AML-193 (cell line): ENCODE results near the gene GNAZ.

Experiments used
- DNase-seq, 2 experiments: peaks; one replicate each; lab custom pipeline; 2025; lab: John Stamatoyannopoulos, UW

The GNAZ gene

GRCh38 chr22:23107487-23108248, 37.3 kb downstream of the GNAZ start:
- DNase-seq = no peak

GRCh38 chr22:23108249-23109078, 38.1 kb downstream of the GNAZ start:
- DNase-seq = no peak

DNA sequence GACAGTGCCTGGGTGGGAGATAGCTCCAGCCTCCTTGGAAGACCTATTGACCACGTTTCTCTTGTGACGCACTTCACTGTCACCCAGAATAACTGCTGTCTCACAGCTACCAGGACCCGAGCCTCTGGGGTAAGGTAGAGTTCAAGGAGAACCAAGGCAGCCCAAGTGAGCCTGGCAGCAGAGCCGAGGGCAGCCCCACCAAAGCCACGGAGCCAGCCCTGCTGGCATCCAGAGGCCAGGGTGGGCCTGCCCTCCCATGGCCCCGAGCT, 38.7 kb downstream of the GNAZ start:
- DNase-seq = no peak

DNA sequence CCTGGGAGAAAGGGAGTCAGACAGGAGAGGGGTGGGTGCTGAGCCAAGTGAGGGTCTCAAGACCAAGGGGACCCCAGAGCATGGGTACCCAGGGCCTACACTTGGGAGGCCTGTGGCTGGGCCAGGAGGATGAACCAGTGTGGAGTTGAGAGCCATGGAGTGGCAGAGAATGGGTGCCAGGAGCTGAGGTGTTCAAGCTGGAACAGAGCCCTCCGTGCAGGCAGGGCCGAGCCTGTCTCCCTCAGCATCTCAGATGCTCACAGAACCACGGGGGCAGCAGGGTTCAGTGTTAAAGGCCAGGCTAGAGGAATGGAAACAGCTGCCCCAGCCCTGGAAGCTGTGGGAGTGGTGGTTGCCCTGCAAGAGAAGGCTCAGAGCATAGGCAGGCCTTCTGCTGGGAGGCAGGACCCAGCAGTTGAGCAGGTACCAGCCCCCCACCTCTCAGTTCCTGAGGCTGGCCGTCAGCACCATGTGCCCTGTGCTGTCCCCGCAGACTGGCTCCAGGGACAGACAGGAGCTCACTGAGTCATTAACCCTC, 39.2 kb downstream of the GNAZ start:
- DNase-seq = no peak

DNA sequence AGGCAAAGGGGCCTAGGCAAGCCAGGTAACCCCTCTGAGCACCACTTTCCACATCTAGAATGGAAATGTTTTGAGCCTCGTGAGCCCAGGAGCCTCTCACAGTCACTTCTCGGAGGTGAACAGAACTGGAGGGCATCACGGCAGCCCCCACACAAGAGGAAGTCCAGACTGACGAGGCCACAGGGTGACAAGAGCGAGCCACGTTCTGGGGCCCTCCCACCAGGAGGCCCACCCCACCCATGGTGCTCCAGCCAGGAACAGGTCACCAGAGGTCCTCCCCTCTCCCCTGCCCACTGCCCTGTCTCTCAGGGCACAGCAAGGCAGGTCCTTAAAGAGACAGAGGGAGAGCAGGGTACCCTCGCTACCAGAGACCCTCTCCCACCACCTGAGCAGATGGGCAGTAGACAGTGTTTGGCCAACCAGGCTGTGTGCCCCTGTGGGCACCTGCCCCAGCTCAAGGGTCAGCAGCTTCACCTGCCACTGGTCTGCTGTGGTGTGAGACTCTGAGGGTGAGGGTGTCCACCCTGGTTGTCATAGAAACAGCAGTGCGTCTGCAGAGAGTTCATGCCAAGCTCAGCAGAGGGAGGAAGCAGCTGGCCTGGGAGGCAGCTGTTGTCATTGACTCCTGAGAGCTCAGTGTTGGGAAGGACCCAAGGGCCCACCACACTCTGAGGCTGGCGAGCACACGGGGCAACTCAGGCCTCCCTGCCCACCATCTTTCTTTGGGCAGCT, 40.0 kb downstream of the GNAZ start:
- DNase-seq = no peak

- DNase-seq = no peak
Observed at GRCh38 chr22:23110922-23111527, 40.7 kb downstream of the GNAZ start.

DNA sequence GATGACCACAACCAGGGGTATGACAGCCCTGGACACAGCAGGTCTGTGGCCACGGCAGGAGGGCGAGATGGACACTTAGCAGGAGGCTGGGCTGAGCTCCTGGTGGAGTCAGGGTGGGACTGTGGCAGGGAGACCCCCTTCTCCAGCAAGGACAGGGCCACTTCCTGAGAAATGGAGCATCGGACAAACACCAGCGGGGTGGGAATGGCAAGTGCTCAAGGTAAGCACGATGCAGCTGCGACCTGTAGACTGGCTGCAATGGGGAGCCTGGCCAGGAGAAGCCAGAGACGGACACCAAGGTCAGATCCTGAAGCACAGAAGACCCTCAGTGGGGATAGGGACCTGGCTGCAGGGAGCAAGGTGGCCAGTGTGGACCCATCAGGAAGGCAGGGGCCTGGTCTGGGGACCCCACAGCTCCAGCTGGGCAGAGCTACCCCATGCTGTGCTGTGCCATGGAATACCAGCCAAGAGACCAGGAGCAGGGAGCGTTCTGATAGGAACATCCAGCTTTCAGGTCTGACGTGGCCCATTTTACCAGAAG, 42.2 kb downstream of the GNAZ start:
- no peak for DNase-seq

- DNase-seq = no peak
Observed at GRCh38 chr22:23113067-23113846, 42.9 kb downstream of the GNAZ start.

- DNase-seq = no peak
Observed at GRCh38 chr22:23113847-23114720, 43.8 kb downstream of the GNAZ start.

GRCh38 chr22:23114721-23115020, 44.4 kb downstream of the GNAZ start:
- DNase-seq = no peak

GRCh38 chr22:23115369-23115768, 45.0 kb downstream of the GNAZ start:
- no peak for DNase-seq

- DNase-seq = no peak
Observed at GRCh38 chr22:23115825-23116494, 45.6 kb downstream of the GNAZ start.

DNA sequence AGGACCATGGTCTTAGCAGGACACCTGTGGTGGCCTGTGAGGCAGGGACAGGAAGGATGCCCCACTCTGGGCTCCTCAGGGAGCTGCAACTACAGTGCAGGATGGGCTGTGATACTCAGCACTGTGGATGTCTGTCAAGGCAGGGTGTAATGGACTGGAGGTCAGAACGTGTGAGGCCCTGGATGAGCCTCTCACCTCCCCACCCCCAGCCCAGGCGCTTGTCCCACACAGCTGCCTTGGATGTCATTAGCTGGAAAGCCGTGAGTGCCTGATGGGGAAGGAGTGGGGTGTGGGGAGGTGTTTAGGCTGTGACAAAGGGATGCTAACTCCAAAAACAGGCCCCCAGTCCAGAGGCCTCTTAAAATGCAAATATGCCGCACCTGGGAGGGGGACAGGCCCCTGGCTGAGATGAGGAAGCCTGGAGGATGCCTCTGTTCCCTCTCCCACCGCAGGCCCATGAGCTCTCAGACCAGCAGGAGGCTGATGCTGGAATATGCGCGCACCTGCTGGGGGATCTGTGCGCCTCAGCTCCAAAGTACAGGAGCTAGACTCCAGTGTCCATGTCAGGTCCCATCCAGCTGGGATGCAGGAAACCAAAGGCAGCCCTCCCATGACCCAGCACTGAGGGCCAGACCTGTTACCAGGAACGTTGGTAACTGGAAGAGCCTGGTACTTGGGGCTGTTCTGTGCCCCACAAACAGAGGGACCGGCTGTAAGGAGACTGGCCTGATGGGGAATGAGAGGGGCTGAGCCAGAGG, 46.4 kb downstream of the GNAZ start:
- no peak for DNase-seq

GRCh38 chr22:23117275-23117674, 47.0 kb downstream of the GNAZ start:
- DNase-seq = no peak

DNA sequence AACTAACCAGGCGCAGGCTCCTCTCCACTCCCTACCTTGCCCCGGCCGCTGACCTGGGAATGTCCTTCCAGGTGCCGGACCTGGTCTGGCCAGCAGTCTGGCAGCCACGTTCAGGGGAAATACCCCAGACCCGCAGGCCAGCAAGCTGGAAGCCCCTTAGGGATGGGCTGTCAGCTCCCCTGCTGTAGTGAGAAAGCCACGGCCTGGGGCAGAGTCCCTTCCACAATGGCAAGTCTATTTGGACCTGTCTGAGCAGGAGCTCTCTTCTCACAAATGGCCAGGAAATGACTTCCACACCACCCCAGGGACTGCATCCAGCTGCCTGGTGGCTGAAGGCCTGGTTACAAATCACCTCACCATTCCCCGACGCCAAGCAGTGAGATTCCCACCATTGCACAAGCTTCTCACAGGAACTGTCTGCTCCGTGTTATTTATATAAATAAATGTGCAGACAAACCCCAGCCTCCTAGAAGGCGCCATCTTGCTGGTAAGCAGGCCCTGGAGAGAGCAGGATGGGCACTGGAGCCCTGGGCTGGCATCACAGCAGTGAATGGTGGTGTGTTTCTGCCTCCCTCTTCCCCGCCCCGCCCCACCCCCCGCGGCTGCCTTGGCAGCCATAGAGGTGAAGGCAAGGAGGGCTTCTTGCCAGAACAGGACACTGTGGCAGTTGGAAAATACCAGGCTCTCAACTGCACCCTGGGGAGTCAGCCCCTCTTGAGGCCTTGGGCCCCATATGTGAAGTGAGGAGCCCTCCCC, 47.8 kb downstream of the GNAZ start:
- no peak for DNase-seq

- no peak for DNase-seq
Observed at GRCh38 chr22:23118647-23119493, 48.6 kb downstream of the GNAZ start.
